GM19351 (cell line): ENCODE results near the gene TPCN1.

ENCODE experiments used
- ATAC-seq: cut with Tn5 transposase; IDR thresholded peaks from one replicate; pipeline ENCODE4 v1.9.1; 2021; ENCODE audit warnings: mild to moderate bottlenecking, moderate library complexity; ENCODE audit not compliant: unreplicated experiment

TPCN1 gene

GRCh38 chr12:113278633-113279032 lies 57.4 kb downstream of the TPCN1 start:
- ATAC-seq = no peak

DNA sequence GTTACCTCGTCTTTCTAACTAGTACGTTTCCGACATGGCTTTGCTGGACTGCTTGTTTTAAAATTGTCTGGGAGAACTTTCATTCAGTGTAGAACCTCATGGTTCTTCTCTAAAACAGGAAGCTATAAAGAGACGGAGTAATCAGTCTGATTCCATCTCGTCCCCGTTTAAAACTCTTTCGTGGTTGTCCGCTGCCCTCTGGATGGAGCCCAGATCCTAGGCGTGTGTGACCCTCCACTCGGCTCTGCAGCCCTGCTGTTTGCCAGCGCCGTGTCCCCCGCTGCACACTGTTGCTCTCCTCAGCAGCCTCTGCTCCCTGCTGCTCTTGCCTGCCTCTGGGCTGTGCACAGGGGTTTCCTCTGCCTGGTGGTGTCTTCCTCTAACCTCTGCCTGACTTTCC lies 63.5 kb downstream of the TPCN1 start:
- ATAC-seq = no peak

DNA sequence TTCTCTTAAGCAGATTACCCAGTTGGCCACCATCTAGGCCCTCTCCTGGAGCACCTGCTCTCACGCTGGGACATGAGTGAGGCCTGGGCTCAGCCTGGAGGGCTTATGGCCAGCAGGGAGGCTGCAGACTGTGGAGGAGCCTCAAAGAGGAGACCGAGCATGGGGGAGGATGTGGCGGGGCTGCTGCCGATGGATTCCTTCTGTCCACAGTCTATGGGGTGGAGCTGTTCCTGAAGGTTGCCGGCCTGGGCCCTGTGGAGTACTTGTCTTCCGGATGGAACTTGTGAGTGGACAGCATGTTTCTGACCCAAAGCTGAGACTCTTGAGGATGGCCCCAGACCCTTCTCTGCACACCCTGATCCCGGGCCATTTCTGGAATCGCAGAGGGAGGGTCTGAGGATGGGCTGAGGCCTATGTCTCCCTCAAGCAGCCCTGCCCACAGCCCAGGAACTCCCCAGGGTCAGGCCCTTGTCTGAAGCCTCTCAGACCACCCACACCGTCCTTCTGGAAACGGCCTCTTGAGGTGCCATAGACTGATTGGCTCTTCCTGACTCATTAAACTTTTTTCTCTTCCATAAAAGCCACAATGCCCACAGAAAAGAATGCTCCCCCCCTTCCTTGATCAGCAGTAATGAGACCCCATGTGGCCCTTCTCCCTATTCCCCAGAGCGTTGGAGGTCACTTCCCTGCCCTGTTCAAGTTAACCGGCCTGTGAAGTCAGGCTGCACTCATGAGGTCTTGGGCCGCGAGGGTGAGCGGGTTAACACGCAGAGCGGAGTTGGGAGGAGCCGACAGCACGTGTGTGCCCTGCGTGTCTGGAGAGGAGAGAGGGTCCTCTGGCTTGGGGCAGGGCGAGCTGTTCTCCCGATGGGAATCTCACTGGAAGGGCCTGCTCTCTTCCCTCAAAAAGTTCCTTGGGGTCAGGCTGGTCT lies 64.7 kb downstream of the TPCN1 start:
- no peak for ATAC-seq

- ATAC-seq = no peak
These were observed 65.4 kb downstream of the TPCN1 start for GRCh38 chr12:113286712-113287111.

DNA sequence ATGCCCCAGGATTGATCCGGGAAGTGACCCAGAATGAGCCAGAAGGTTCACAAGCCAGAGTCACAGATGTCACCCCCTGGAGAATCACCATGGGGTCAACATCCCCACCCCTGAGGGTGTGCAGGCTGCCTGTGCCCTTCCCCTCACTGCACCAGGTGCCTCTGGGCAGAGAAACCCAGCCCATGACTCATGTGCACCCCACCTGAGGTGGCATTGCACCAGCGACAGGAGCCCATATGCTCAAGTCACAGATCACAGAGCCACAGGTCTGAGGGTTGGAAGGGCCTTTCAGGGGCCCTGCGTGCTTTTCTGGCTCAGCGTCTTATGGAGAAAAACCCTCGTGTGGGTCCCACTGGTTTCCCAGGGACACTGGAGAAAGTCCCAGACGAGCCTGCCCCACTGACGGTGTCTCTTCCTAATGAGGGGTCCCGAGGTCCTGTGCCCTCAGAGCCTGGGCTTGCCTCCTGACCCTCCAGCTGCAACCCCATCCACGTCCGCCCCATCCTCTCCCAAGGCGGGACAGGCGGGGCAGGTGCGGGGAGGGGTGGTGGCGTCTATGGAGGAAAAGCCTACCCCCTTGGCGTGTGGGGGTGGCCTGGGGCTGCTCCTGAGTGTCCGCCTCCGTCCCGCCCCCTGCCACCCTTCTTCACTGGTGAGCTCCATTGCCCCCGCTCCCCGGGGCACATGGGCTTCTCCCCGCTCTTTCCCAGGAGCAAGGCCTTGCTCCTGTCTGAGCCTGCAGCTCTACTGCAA lies 66.1 kb downstream of the TPCN1 start:
- no peak for ATAC-seq

- ATAC-seq = no peak
These were observed 66.6 kb downstream of the TPCN1 start for GRCh38 chr12:113287899-113288282.

DNA sequence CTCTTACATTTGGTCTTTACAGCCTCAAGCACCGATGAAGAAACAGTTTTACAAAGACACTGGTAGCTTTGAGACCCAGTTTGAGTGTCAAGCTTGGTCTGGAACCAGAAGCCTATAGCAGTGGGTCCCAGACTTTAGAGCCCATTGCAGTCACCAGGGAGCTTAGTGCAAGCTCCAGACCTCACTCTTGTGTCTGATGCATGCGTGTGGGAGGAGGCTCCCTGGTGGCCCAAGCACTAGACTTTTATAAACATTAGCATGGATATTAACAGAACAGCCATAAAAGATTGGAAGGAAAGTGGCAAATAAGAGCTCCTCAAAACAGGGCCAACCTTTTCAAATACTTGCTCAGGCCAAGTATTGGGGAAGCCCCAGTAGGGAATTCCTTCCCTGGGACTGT lies 68.1 kb downstream of the TPCN1 start:
- no peak for ATAC-seq

- ATAC-seq = no peak
These were observed 69.2 kb downstream of the TPCN1 start for GRCh38 chr12:113290506-113290905.

DNA sequence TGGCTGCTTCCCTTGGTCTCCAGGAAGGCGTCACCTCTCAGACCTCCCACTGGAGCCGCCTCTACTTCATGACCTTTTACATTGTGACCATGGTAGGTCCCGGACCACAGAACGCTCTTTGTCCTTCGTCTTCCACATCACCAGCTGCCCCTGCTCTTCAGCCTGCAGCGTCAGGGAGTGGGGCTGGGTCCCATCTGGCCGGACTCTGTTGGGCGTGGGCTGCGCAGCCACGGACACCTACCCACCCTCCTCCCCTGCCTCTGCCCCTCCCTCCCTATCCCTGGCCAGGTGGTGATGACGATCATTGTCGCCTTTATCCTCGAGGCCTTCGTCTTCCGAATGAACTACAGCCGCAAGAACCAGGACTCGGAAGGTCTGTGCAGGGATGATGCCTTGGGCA lies 70.3 kb downstream of the TPCN1 start:
- ATAC-seq = no peak

DNA sequence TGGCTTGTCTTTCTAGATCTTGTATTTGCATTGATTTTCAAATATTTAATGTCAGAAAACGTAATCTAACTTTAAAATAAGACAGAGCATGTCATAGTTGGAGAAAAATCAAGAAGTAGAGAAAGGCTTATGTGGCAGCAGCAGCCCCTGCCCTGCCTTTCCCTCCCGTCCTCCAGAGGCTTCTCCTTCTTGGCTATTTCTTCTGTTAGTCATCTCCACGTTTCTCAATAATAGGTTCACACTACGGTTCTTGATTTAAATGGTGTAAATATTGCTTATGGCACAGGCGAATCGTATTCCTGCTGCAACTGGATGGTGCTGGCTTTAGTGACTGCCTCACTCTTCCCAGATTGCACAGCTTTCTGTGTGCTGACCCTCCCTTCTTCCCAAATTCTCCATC lies 70.8 kb downstream of the TPCN1 start:
- ATAC-seq = no peak

GRCh38 chr12:113292547-113292946 lies 71.3 kb downstream of the TPCN1 start:
- no peak for ATAC-seq

GRCh38 chr12:113293100-113293499 lies 71.8 kb downstream of the TPCN1 start:
- ATAC-seq = no peak

GRCh38 chr12:113295886-113296556 lies 74.8 kb downstream of the TPCN1 start:
- no peak for ATAC-seq

DNA sequence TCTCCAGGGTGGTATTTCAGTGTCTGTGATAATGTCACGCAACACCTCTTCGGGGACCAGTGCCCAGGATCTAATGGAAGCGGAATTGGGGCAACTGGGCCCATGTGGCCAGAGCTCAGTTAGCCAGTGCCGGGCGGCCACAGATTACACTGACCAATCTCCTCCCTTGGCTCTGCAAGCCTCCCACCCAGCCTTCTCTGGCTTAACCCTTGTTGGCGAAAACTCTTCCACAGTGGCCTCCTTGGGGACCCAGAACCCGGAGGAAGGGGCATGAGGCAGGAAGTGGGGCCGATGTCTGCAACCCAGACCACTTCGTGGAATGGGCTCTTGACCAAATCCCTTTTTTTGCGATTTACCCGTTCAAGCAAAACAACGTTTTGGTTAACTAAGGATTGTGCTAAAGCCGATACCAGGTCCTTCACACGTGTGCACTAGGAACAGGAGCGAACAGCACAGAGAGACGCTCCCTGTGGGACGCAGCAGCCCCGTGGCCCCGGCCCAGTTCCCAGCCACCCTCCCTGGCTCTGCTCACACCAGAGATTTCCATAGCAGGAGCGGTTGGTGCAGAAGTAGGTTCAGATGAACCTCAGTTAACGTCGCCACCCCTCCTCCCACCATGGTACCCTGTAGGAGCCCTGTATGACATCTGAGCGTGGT lies 75.4 kb downstream of the TPCN1 start:
- no peak for ATAC-seq

DNA sequence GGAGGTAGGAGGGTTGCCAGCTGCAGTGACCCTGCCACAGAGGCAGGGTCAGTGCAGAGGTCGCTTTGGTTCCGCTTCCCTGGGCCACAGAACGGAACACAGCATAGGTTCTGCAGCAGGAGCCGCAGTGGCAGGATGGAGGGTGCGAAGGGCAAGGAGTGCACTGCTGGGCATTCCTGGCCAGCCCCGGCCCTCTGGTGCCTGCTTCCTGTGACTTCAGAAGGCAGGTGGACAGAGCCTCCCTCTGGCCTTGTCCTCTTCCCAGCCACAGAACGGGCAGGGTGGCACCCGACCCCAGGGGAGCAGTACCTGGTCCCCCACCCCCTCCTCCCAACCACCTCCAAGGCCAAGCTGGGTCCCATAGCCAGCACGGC lies 75.9 kb downstream of the TPCN1 start:
- ATAC-seq = no peak

GRCh38 chr12:113297621-113298471 lies 76.6 kb downstream of the TPCN1 start:
- no peak for ATAC-seq

DNA sequence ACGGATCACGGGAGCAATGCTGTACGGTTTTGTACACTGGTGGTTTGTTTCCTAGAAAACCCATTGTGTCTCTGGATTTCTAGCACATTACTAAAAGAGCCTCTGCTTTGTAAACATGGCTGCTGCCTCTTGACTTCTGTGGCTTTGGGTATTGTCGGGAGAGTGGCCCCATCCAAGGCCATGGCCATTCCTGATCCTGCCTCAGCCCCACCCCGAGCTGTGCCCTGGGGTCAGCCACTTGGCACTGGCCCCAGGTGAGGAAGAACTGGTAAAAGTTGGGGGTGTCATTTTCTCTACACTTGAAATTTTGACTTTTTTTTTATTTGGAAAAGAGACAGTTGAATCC lies 77.2 kb downstream of the TPCN1 start:
- no peak for ATAC-seq

- no peak for ATAC-seq
These were observed 77.7 kb downstream of the TPCN1 start for GRCh38 chr12:113298861-113299545.

GRCh38 chr12:113299619-113300237 lies 78.5 kb downstream of the TPCN1 start:
- no peak for ATAC-seq
